ENCODE data around the gene MRPL48. TPM values are rescaled to one million over a fixed set of nuclear protein-coding genes. Genes with fewer than 3 reads are reported as not detected.

The MRPL48 gene
- total and polyA plus RNA-seq, 4 donors, result 12.6 to 34.1 (median 20.0) TPM

DNA sequence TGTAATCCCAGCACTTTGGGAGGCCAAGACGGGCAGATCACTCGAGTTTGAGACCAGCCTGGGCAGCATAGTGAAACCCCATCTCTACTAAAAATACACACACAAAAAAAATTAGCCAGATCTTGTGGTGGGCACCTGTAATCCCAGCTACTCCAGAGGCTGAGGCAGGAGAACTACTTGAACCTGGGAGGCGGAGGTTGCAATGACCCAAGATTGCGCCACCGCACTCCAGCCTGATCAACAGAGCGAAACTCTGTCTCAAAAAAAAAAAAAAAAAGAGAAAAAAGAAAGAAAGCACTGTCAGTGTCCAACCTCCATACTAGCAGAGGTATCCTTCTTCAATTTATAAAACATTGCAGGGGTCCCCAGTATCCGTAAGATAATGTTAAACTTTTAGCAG is 44.6 kb upstream of the MRPL48 start:
- H3K27ac ChIP-seq (ENCODE audit: low read depth in 1 of 2, low read length in 2 of 2), result no peak overlapping the region
- no peak overlapping the region for H3K9ac ChIP-seq (ENCODE audit: low read depth in 1 of 2, low read length in 2 of 2)
- H3K4me1 ChIP-seq (ENCODE audit: control insufficient read depth in 4 of 4, insufficient read depth in 4 of 4, low read length in 3 of 4), result peaks cover 4 to 11% (median 8%) of the 10 kb centered on the region in 4 donors
- no peak for DNase-seq (ENCODE audit: low spot score)
- TF ChIP-seq RAD21 (IDR thresholded peaks at IDR 0.05), result no peak
- no peak for TF ChIP-seq ZBTB33 (IDR thresholded peaks at IDR 0.05)
- TF ChIP-seq, protein P1, sequence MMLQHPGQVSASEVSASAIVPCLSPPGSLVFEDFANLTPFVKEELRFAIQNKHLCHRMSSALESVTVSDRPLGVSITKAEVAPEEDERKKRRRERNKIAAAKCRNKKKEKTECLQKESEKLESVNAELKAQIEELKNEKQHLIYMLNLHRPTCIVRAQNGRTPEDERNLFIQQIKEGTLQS (IDR thresholded peaks at IDR 0.05), result no peak
- TF ChIP-seq RXRA (IDR thresholded peaks at IDR 0.05), result no peak
- TF ChIP-seq CTCF (IDR thresholded peaks at IDR 0.05; ENCODE audit: low read depth, low read length, missing input control), result no peak
- no peak for TF ChIP-seq GABPA (IDR thresholded peaks at IDR 0.05 in 1 of 2, conservative IDR thresholded peaks at IDR 0.05 in 1 of 2)
- TF ChIP-seq EGR1 (IDR thresholded peaks at IDR 0.05; ENCODE audit: low read depth in 2 of 2), result no peak
- TF ChIP-seq, protein P2, sequence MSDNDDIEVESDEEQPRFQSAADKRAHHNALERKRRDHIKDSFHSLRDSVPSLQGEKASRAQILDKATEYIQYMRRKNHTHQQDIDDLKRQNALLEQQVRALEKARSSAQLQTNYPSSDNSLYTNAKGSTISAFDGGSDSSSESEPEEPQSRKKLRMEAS (IDR thresholded peaks at IDR 0.05), result no peak
- TF ChIP-seq FOXA2 (IDR thresholded peaks at IDR 0.05), result no peak
- TF ChIP-seq YY1 (IDR thresholded peaks at IDR 0.05), result no peak
- TF ChIP-seq, protein P3, sequence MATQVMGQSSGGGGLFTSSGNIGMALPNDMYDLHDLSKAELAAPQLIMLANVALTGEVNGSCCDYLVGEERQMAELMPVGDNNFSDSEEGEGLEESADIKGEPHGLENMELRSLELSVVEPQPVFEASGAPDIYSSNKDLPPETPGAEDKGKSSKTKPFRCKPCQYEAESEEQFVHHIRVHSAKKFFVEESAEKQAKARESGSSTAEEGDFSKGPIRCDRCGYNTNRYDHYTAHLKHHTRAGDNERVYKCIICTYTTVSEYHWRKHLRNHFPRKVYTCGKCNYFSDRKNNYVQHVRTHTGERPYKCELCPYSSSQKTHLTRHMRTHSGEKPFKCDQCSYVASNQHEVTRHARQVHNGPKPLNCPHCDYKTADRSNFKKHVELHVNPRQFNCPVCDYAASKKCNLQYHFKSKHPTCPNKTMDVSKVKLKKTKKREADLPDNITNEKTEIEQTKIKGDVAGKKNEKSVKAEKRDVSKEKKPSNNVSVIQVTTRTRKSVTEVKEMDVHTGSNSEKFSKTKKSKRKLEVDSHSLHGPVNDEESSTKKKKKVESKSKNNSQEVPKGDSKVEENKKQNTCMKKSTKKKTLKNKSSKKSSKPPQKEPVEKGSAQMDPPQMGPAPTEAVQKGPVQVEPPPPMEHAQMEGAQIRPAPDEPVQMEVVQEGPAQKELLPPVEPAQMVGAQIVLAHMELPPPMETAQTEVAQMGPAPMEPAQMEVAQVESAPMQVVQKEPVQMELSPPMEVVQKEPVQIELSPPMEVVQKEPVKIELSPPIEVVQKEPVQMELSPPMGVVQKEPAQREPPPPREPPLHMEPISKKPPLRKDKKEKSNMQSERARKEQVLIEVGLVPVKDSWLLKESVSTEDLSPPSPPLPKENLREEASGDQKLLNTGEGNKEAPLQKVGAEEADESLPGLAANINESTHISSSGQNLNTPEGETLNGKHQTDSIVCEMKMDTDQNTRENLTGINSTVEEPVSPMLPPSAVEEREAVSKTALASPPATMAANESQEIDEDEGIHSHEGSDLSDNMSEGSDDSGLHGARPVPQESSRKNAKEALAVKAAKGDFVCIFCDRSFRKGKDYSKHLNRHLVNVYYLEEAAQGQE (IDR thresholded peaks at IDR 0.05), result no peak
- TF ChIP-seq FOXA1 (IDR thresholded peaks at IDR 0.05), result no peak
- 95% methylated on average over 7 of the region's 7 CpGs for WGBS
- H3K27me3 ChIP-seq (ENCODE audit: control insufficient read depth in 4 of 4, insufficient read depth in 4 of 4, low read length in 3 of 4), result no peaks in the 10 kb centered on the region
- H3K4me3 ChIP-seq (ENCODE audit: low read depth in 1 of 3, low read length in 3 of 3), result no peak overlapping the region
- no peaks in the 10 kb centered on the region for H3K9me3 ChIP-seq (ENCODE audit: control insufficient read depth in 4 of 4, low read length in 3 of 4)
- H3K36me3 ChIP-seq (ENCODE audit: control insufficient read depth in 4 of 4, insufficient read depth in 3 of 4, low read depth in 1 of 4, low read length in 3 of 4), result no peaks in the 10 kb centered on the region

DNA sequence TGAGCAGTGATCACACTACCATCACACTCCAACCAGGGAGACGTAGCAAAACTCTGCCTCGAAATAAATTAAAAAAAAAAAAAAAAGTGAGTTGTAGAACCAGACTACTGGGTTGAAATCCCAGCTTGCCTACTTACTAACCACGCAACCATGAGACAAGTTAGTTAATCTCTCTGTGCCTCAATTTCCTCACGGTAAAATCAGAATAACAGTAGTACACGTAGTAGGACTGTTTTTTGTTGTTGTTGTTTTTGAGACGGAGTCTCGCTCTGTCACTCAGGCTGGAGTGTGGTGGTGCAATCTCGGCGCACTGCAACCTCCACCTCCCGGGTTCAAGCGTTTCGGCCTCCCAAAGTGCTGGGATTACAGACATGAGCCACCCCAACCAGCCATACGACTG is 41.0 kb upstream of the MRPL48 start:
- Histone ChIP-seq H3K9me3 (ENCODE audit: control insufficient read depth in 4 of 4, low read length in 3 of 4) (no peaks in the 10 kb centered on the region), H3K9ac (ENCODE audit: low read depth in 1 of 2, low read length in 2 of 2) (no peak overlapping the region), H3K36me3 (ENCODE audit: control insufficient read depth in 4 of 4, insufficient read depth in 3 of 4, low read depth in 1 of 4, low read length in 3 of 4) (no peaks in the 10 kb centered on the region), H3K4me3 (ENCODE audit: low read depth in 1 of 3, low read length in 3 of 3) (no peak overlapping the region), H3K4me1 (ENCODE audit: control insufficient read depth in 4 of 4, insufficient read depth in 4 of 4, low read length in 3 of 4) (peaks cover 8 to 17% (median 13%) of the 10 kb centered on the region in 4 donors), H3K27me3 (ENCODE audit: control insufficient read depth in 4 of 4, insufficient read depth in 4 of 4, low read length in 3 of 4) (no peaks in the 10 kb centered on the region), H3K27ac (ENCODE audit: low read depth in 1 of 2, low read length in 2 of 2) (no peak overlapping the region)
- DNase-seq (ENCODE audit: low spot score), result no peak
- TF ChIP-seq, protein P2 (IDR thresholded peaks at IDR 0.05), result no peak
- TF ChIP-seq, protein P3 (IDR thresholded peaks at IDR 0.05), result no peak
- TF ChIP-seq FOXA2 (IDR thresholded peaks at IDR 0.05) (no peak), JUND (IDR thresholded peaks at IDR 0.05) (no peak), HNF4A (conservative IDR thresholded peaks at IDR 0.05) (no peak), ZBTB33 (IDR thresholded peaks at IDR 0.05) (no peak), CTCF (IDR thresholded peaks at IDR 0.05; ENCODE audit: low read depth, low read length, missing input control) (no peak), YY1 (IDR thresholded peaks at IDR 0.05) (no peak)
- 98% methylated on average over 13 of the region's 13 CpGs for WGBS
